Trophoblast cell (in vitro differentiated cells and primary cell): ENCODE data around the gene MED12L.

Experiments used
- DNase-seq, 2 donors: peaks; one replicate each; pipeline ENCODE4 v3.0.0-alpha.2; 2016
- H2AFZ ChIP-seq: 2 replicates; pipeline ENCODE4 v1.6.1; 2013; ENCODE audit warnings: low read length, moderate library complexity, mild to moderate bottlenecking; ENCODE audit not compliant: insufficient read depth, poor library complexity
- H2AK5ac ChIP-seq: 2 replicates; pipeline ENCODE4 v1.6.1; 2013; ENCODE audit warnings: mild to moderate bottlenecking, low read length
- H2BK120ac ChIP-seq: 2 replicates; pipeline ENCODE4 v1.6.1; 2013; ENCODE audit warnings: low read length, mild to moderate bottlenecking, moderate library complexity; ENCODE audit not compliant: insufficient read depth, poor library complexity
- H2BK12ac ChIP-seq: 2 replicates; pipeline ENCODE4 v1.6.1; 2013; ENCODE audit warnings: mild to moderate bottlenecking, low read length, moderate library complexity
- H2BK5ac ChIP-seq: 2 replicates; pipeline ENCODE4 v1.6.1; 2013; ENCODE audit warnings: low read length, low read depth, moderate library complexity, mild to moderate bottlenecking; ENCODE audit not compliant: poor library complexity
- H3K14ac ChIP-seq: 2 replicates; pipeline ENCODE4 v1.6.1; 2013; ENCODE audit warnings: mild to moderate bottlenecking, low read length
- H3K18ac ChIP-seq: 2 replicates; pipeline ENCODE4 v1.6.1; 2013; ENCODE audit warnings: mild to moderate bottlenecking, low read length
- H3K23ac ChIP-seq: 2 replicates; pipeline ENCODE4 v1.6.1; 2013; ENCODE audit warnings: low read length
- H3K27ac ChIP-seq: 2 replicates; pipeline ENCODE4 v1.5.1; 2013; ENCODE audit warnings: low read depth, mild to moderate bottlenecking, inconsistent platforms, low read length, moderate library complexity
- H3K27me3 ChIP-seq: 2 replicates; pipeline ENCODE4 v1.6.1; 2013; ENCODE audit warnings: inconsistent platforms, mild to moderate bottlenecking, low read length, moderate library complexity; ENCODE audit not compliant: insufficient read depth
- H3K36me3 ChIP-seq, 2 experiments: 1 replicate in 1 of 2; 2 replicates in 1 of 2; pipeline ENCODE4 v1.6.1; 2013; ENCODE audit warnings: low read length in 2 of 2, mild to moderate bottlenecking in 2 of 2, moderate library complexity in 1 of 2; ENCODE audit not compliant: insufficient read depth in 2 of 2, control insufficient read depth in 1 of 2
- H3K4ac ChIP-seq: 2 replicates; pipeline ENCODE4 v1.6.1; 2013; ENCODE audit warnings: low read depth, mild to moderate bottlenecking, low read length, moderate library complexity
- H3K4me1 ChIP-seq, 2 experiments: 1 replicate in 1 of 2; 2 replicates in 1 of 2; pipeline ENCODE4 v1.6.1; 2013; ENCODE audit warnings: low read length in 2 of 2, mild to moderate bottlenecking in 2 of 2, moderate library complexity in 1 of 2; ENCODE audit not compliant: insufficient read depth in 2 of 2, control insufficient read depth in 1 of 2
- H3K4me2 ChIP-seq: 2 replicates; pipeline ENCODE4 v1.6.1; 2013; ENCODE audit warnings: inconsistent platforms, mild to moderate bottlenecking, low read length, moderate library complexity
- H3K4me3 ChIP-seq: 2 replicates; pipeline ENCODE4 v1.5.1; 2013; ENCODE audit warnings: mild to moderate bottlenecking, low read depth, low read length, inconsistent platforms
- H3K79me1 ChIP-seq: one replicate; pipeline ENCODE4 v1.6.1; 2013; ENCODE audit warnings: low read length
- H3K79me2 ChIP-seq: 2 replicates; pipeline ENCODE4 v1.6.1; 2013; ENCODE audit warnings: low read length, mild to moderate bottlenecking; ENCODE audit not compliant: control insufficient read depth, insufficient read depth, poor library complexity
- H3K9ac ChIP-seq: 2 replicates; pipeline ENCODE4 v1.6.1; 2013; ENCODE audit warnings: mild to moderate bottlenecking, low read length
- H3K9me3 ChIP-seq: 2 replicates; pipeline ENCODE4 v1.6.1; 2013; ENCODE audit warnings: low read depth, mild to moderate bottlenecking, control low read depth, inconsistent platforms, low read length; ENCODE audit not compliant: insufficient read depth
- H4K12ac ChIP-seq: 2 replicates; pipeline ENCODE4 v1.6.1; 2013; ENCODE audit warnings: low read depth, mild to moderate bottlenecking, low read length, moderate library complexity
- H4K8ac ChIP-seq: 2 replicates; pipeline ENCODE4 v1.6.1; 2013; ENCODE audit warnings: low read depth, mild to moderate bottlenecking, low read length, moderate library complexity
- H4K91ac ChIP-seq: one replicate; pipeline ENCODE4 v1.6.1; 2013; ENCODE audit warnings: low read depth, mild to moderate bottlenecking, low read length, moderate library complexity
- WGBS: extraction: QIAGEN DNeasy Blood & Tissue Kit; methylation state at CpG from one replicate; pipeline ENCODE4 v1.1.7; 2013; ENCODE audit warnings: missing lambda C conversion rate; ENCODE audit not compliant: insufficient read length, insufficient coverage; ENCODE audit errors: extremely low coverage; 5-methylcytosine and 5-hydroxymethylcytosine counted together

The MED12L gene

GRCh38 chr3:151199554-151200438 lies 114.3 kb downstream of the MED12L start:
- H3K14ac ChIP-seq, result no peak overlapping the region
- no peaks in the 10 kb centered on the region for H3K79me2 ChIP-seq
- no peak overlapping the region for H3K27ac ChIP-seq
- peaks cover 3% of the 10 kb centered on the region in 2 experiments for H3K4me1 ChIP-seq
- no peak overlapping the region for H3K9ac ChIP-seq
- no peak overlapping the region for H3K4me3 ChIP-seq
- no peak overlapping the region for H3K4me2 ChIP-seq
- WGBS, result no CpG with 5 or more reads among the region's 4 CpGs
- H2BK5ac ChIP-seq, result no peak overlapping the region
- no peak overlapping the region for H3K23ac ChIP-seq
- no peak overlapping the region for H2BK12ac ChIP-seq
- no peak overlapping the region for H2BK120ac ChIP-seq
- no peak overlapping the region for H4K8ac ChIP-seq
- H3K4ac ChIP-seq, result no peak overlapping the region
- no peak overlapping the region for H3K18ac ChIP-seq
- H3K36me3 ChIP-seq, result peaks cover 2 to 4% of the 10 kb centered on the region in 2 experiments
- H4K91ac ChIP-seq, result no peak overlapping the region
- H3K27me3 ChIP-seq, result no peaks in the 10 kb centered on the region
- H2AFZ ChIP-seq, result no peak overlapping the region
- H3K79me1 ChIP-seq, result peaks cover 6% of the 10 kb centered on the region
- DNase-seq, result no peak
- no peak overlapping the region for H4K12ac ChIP-seq
- H3K9me3 ChIP-seq, result no peaks in the 10 kb centered on the region
- H2AK5ac ChIP-seq, result no peak overlapping the region

GRCh38 chr3:151200586-151200985 lies 115.1 kb downstream of the MED12L start:
- no peaks in the 10 kb centered on the region for H3K79me2 ChIP-seq
- H4K91ac ChIP-seq, result no peak overlapping the region
- H3K4me2 ChIP-seq, result no peak overlapping the region
- no peak overlapping the region for H2BK120ac ChIP-seq
- WGBS, result no CpG with 5 or more reads among the region's 2 CpGs
- no peak overlapping the region for H3K27ac ChIP-seq
- H3K18ac ChIP-seq, result no peak overlapping the region
- peaks cover 3% of the 10 kb centered on the region in 2 experiments for H3K4me1 ChIP-seq
- H4K8ac ChIP-seq, result no peak overlapping the region
- H3K27me3 ChIP-seq, result no peaks in the 10 kb centered on the region
- peaks cover 2% of the 10 kb centered on the region in 2 experiments for H3K36me3 ChIP-seq
- no peak overlapping the region for H3K23ac ChIP-seq
- no peak overlapping the region for H3K9ac ChIP-seq
- H2BK12ac ChIP-seq, result no peak overlapping the region
- no peak overlapping the region for H2AK5ac ChIP-seq
- H3K14ac ChIP-seq, result no peak overlapping the region
- no peaks in the 10 kb centered on the region for H3K9me3 ChIP-seq
- H2AFZ ChIP-seq, result no peak overlapping the region
- H4K12ac ChIP-seq, result no peak overlapping the region
- H3K4ac ChIP-seq, result no peak overlapping the region
- H3K79me1 ChIP-seq, result peaks cover 6% of the 10 kb centered on the region
- no peak overlapping the region for H2BK5ac ChIP-seq
- H3K4me3 ChIP-seq, result no peak overlapping the region
- no peak for DNase-seq

- no peak overlapping the region for H2BK120ac ChIP-seq
- no peaks in the 10 kb centered on the region for H3K27me3 ChIP-seq
- H3K9me3 ChIP-seq, result no peaks in the 10 kb centered on the region
- no peak overlapping the region for H4K12ac ChIP-seq
- WGBS, result 100% methylated on average over 1 of the region's 7 CpGs
- peak overlapping the region; percentile 63 for H2BK5ac ChIP-seq
- peaks cover 2% of the 10 kb centered on the region in 2 experiments for H3K36me3 ChIP-seq
- no peak overlapping the region for H4K8ac ChIP-seq
- H2AFZ ChIP-seq, result no peak overlapping the region
- H2BK12ac ChIP-seq, result no peak overlapping the region
- H3K27ac ChIP-seq, result no peak overlapping the region
- H3K4me3 ChIP-seq, result no peak overlapping the region
- no peak overlapping the region for H3K14ac ChIP-seq
- peaks cover 6% of the 10 kb centered on the region for H3K79me1 ChIP-seq
- H3K18ac ChIP-seq, result no peak overlapping the region
- peaks cover 3% of the 10 kb centered on the region in 2 experiments for H3K4me1 ChIP-seq
- H3K9ac ChIP-seq, result no peak overlapping the region
- DNase-seq, result no peak
- H2AK5ac ChIP-seq, result no peak overlapping the region
- H3K4me2 ChIP-seq, result no peak overlapping the region
- H3K79me2 ChIP-seq, result no peaks in the 10 kb centered on the region
- H3K4ac ChIP-seq, result no peak overlapping the region
- H3K23ac ChIP-seq, result no peak overlapping the region
- H4K91ac ChIP-seq, result no peak overlapping the region
Measured at GRCh38 chr3:151201051-151201730, 115.7 kb downstream of the MED12L start.

- no peaks in the 10 kb centered on the region for H3K79me2 ChIP-seq
Measured at GRCh38 chr3:151203051-151203420, 117.6 kb downstream of the MED12L start, which contains the start of gene GPR171. TSS of gene GPR171 (minus strand) at chr3:151203216. CDS start at chr3:151199386, 3,830 bp downstream.

More at GRCh38 chr3:151203051-151203420, 117.6 kb downstream of the MED12L start, which contains the start of gene GPR171:
- H4K91ac ChIP-seq, result no peak within 1 kb of the TSS
- no peak within 1 kb of the TSS for H2BK12ac ChIP-seq
- peaks cover 0 to 2% of the 10 kb centered on the region in 2 experiments for H3K36me3 ChIP-seq
- no peak within 1 kb of the TSS for H3K14ac ChIP-seq
- no peak within 1 kb of the TSS for H2AFZ ChIP-seq
- no peak within 1 kb of the TSS for H3K9ac ChIP-seq
- no peaks in the 10 kb centered on the region for H3K27me3 ChIP-seq
- H2BK5ac ChIP-seq, result no peak within 1 kb of the TSS
- no peaks in the 10 kb centered on the region for H3K9me3 ChIP-seq
- no peak within 1 kb of the TSS for H3K4ac ChIP-seq
- H3K23ac ChIP-seq, result no peak within 1 kb of the TSS
- no peak within 1 kb of the TSS for H2BK120ac ChIP-seq
- no peak for DNase-seq
- no peak within 1 kb of the TSS for H2AK5ac ChIP-seq
- no peak within 1 kb of the TSS for H4K8ac ChIP-seq
- no peak within 1 kb of the TSS for H3K18ac ChIP-seq
- WGBS, result no CpG with 5 or more reads among the region's 3 CpGs
- H3K4me3 ChIP-seq, result no peak within 1 kb of the TSS
- peaks cover 0 to 3% of the 10 kb centered on the region in 2 experiments for H3K4me1 ChIP-seq
- no peak within 1 kb of the TSS for H4K12ac ChIP-seq
- no peak within 1 kb of the TSS for H3K27ac ChIP-seq
- peaks cover 6% of the 10 kb centered on the region for H3K79me1 ChIP-seq
- H3K4me2 ChIP-seq, result no peak within 1 kb of the TSS
